H9 (cell line): ENCODE data around the gene CDK15. TPM values are rescaled to one million over a fixed set of nuclear protein-coding genes. Genes with fewer than 3 reads are reported as not detected.

ENCODE experiments used
- DNase-seq: peaks from one replicate; pipeline ENCODE4 v3.0.0-alpha.2; 2017
- H2AFZ ChIP-seq: one replicate; pipeline ENCODE4 v1.6.1; 2013; ENCODE audit warnings: mild to moderate bottlenecking, low read length, control low read depth, moderate library complexity
- H2AK5ac ChIP-seq: 2 replicates; pipeline ENCODE4 v1.6.1; 2013; ENCODE audit warnings: low read length, control low read depth, mixed read lengths; ENCODE audit not compliant: insufficient read length
- H2BK120ac ChIP-seq: one replicate; pipeline ENCODE4 v1.6.1; 2013; ENCODE audit warnings: low read depth, mild to moderate bottlenecking, low read length, control low read depth, inconsistent platforms; ENCODE audit not compliant: poor library complexity, severe bottlenecking
- H2BK12ac ChIP-seq: 2 replicates; pipeline ENCODE4 v1.6.1; 2013; ENCODE audit warnings: low read length, control low read depth, mixed read lengths, low read depth; ENCODE audit not compliant: insufficient read length
- H2BK15ac ChIP-seq: 2 replicates; pipeline ENCODE4 v1.6.1; 2013; ENCODE audit warnings: low read depth, low read length, control low read depth
- H2BK20ac ChIP-seq: one replicate; pipeline ENCODE4 v1.6.1; 2013; ENCODE audit warnings: low read depth, mild to moderate bottlenecking, low read length, control low read depth, inconsistent platforms; ENCODE audit not compliant: poor library complexity, severe bottlenecking
- H2BK5ac ChIP-seq: 2 replicates; pipeline ENCODE4 v1.6.1; 2013; ENCODE audit warnings: low read length, control low read depth, mixed read lengths; ENCODE audit not compliant: insufficient read length
- H3K14ac ChIP-seq: 2 replicates; pipeline ENCODE4 v1.6.1; 2013; ENCODE audit warnings: low read length, control low read depth; ENCODE audit not compliant: insufficient read depth
- H3K18ac ChIP-seq: 2 replicates; pipeline ENCODE4 v1.6.1; 2013; ENCODE audit warnings: low read depth, mild to moderate bottlenecking, mixed read lengths, low read length, control low read depth; ENCODE audit not compliant: insufficient read length
- H3K23ac ChIP-seq: 2 replicates; pipeline ENCODE4 v1.6.1; 2013; ENCODE audit warnings: low read length, control low read depth, mixed read lengths, low read depth; ENCODE audit not compliant: insufficient read length
- H3K23me2 ChIP-seq: 2 replicates; pipeline ENCODE4 v1.6.1; 2013; ENCODE audit warnings: low read depth, mild to moderate bottlenecking, mixed read lengths, low read length, control low read depth; ENCODE audit not compliant: insufficient read length, poor library complexity, severe bottlenecking
- H3K27ac ChIP-seq: 2 replicates; pipeline ENCODE4 v1.5.1; 2013; ENCODE audit warnings: low read length, control low read depth, mixed read lengths, low read depth; ENCODE audit not compliant: insufficient read length
- H3K27me3 ChIP-seq: 2 replicates; pipeline ENCODE4 v1.6.1; 2013; ENCODE audit warnings: low read length, control low read depth, inconsistent platforms; ENCODE audit not compliant: insufficient read depth
- H3K4ac ChIP-seq: 2 replicates; pipeline ENCODE4 v1.6.1; 2013; ENCODE audit warnings: low read depth, mild to moderate bottlenecking, control low read depth, inconsistent platforms, low read length, moderate library complexity
- H3K4me1 ChIP-seq: 2 replicates; pipeline ENCODE4 v1.6.1; 2013; ENCODE audit warnings: low read length, control low read depth, inconsistent platforms; ENCODE audit not compliant: insufficient read depth
- H3K4me2 ChIP-seq: 2 replicates; pipeline ENCODE4 v1.6.1; 2013; ENCODE audit warnings: low read length, control low read depth, mixed read lengths; ENCODE audit not compliant: insufficient read length, insufficient read depth
- H3K56ac ChIP-seq: 2 replicates; pipeline ENCODE4 v1.6.1; 2013; ENCODE audit warnings: low read depth, mild to moderate bottlenecking, mixed read lengths, low read length, control low read depth; ENCODE audit not compliant: insufficient read length
- H3K79me1 ChIP-seq: 2 replicates; pipeline ENCODE4 v1.6.1; 2013; ENCODE audit warnings: low read depth, mild to moderate bottlenecking, moderate library complexity, low read length, control low read depth, inconsistent platforms; ENCODE audit not compliant: insufficient read depth, poor library complexity, severe bottlenecking
- H3K79me2 ChIP-seq: 2 replicates; pipeline ENCODE4 v1.6.1; 2013; ENCODE audit warnings: low read length, control low read depth, inconsistent platforms; ENCODE audit not compliant: insufficient read depth
- H3K9ac ChIP-seq: 2 replicates; pipeline ENCODE4 v1.6.1; 2013; ENCODE audit warnings: low read length, control low read depth, mixed read lengths; ENCODE audit not compliant: insufficient read length; ENCODE audit errors: extremely low read depth
- H3K9me3 ChIP-seq: one replicate; pipeline ENCODE4 v1.6.1; 2013; ENCODE audit warnings: low read depth, low read length, inconsistent platforms; ENCODE audit not compliant: control insufficient read depth
- H3T11ph ChIP-seq: one replicate; pipeline ENCODE4 v1.6.1; 2013; ENCODE audit warnings: mild to moderate bottlenecking, low read length, control low read depth, inconsistent platforms
- H4K20me1 ChIP-seq: one replicate; pipeline ENCODE4 v1.6.1; 2013; ENCODE audit not compliant: control insufficient read depth, insufficient read length, insufficient read depth
- H4K5ac ChIP-seq: 2 replicates; pipeline ENCODE4 v1.6.1; 2013; ENCODE audit warnings: low read depth, mild to moderate bottlenecking, mixed read lengths, low read length, control low read depth; ENCODE audit not compliant: insufficient read length
- H4K8ac ChIP-seq: replicated peaks from 2 replicates; pipeline ENCODE4 v1.6.1; 2013; ENCODE audit warnings: low read length, control low read depth, mixed read lengths, low read depth; ENCODE audit not compliant: insufficient read length
- H4K91ac ChIP-seq: 2 replicates; pipeline ENCODE4 v1.6.1; 2013; ENCODE audit warnings: low read depth, mild to moderate bottlenecking, moderate library complexity, mixed read lengths, low read length, control low read depth; ENCODE audit not compliant: insufficient read length
- H3K27ac Mint-ChIP-seq, 3 experiments: 2 replicates in 2 of 3; 3 replicates in 1 of 3; pipeline ENCODE4 v1.8.0; 2020 to 2021; ENCODE audit warnings: mixed read lengths in 3 of 3, mild to moderate bottlenecking in 1 of 3, moderate library complexity in 1 of 3
- H3K27me3 Mint-ChIP-seq: 2 replicates; pipeline ENCODE4 v1.8.0; 2021; ENCODE audit warnings: low read depth, mild to moderate bottlenecking, moderate library complexity, mixed read lengths
- H3K36me3 Mint-ChIP-seq, 3 experiments: 2 replicates in 2 of 3; 3 replicates in 1 of 3; pipeline ENCODE4 v1.8.0; 2020 to 2021; ENCODE audit warnings: low read depth in 3 of 3, mixed read lengths in 3 of 3; ENCODE audit not compliant: insufficient read depth in 1 of 3
- H3K4me1 Mint-ChIP-seq, 2 experiments: 2 replicates each; pipeline ENCODE4 v1.8.0; 2020; ENCODE audit warnings: mixed read lengths in 2 of 2
- H3K4me3 Mint-ChIP-seq, 2 experiments: 2 replicates in 1 of 2; 3 replicates in 1 of 2; pipeline ENCODE4 v1.8.0; 2020 to 2021; ENCODE audit warnings: mild to moderate bottlenecking in 2 of 2, mixed read lengths in 2 of 2, moderate library complexity in 1 of 2
- H3K9me3 Mint-ChIP-seq, 2 experiments: 2 replicates in 1 of 2; 3 replicates in 1 of 2; pipeline ENCODE4 v1.8.0; 2020; ENCODE audit warnings: mild to moderate bottlenecking in 2 of 2, mixed read lengths in 2 of 2, moderate library complexity in 1 of 2
- CTCF ChIP-seq: fragments of 200-600 bp; sonication (generic); conservative IDR thresholded peaks from 3 replicates; pipeline ENCODE4 v1.8.0; 2021; ENCODE audit warnings: antibody characterized with exemption, mild to moderate bottlenecking
- WGBS: extraction: QIAGEN DNeasy Blood & Tissue Kit; methylation state at CpG from one replicate; pipeline ENCODE4 v1.1.7; 2013; ENCODE audit warnings: missing lambda C conversion rate, low lambda C conversion rate, mixed read lengths; ENCODE audit not compliant: insufficient read length; ENCODE audit errors: extremely low coverage; 5-methylcytosine and 5-hydroxymethylcytosine counted together
- total RNA-seq: library from RNA; stranded (reverse); gene quantifications from 2 replicates; pipeline ENCODE4 v1.2.1, GENCODE V29; 2021

CDK15 gene
- total RNA-seq, 1 experiment from 2014 or later = not detected

- peaks cover 28 to 36% of the 10 kb centered on the region in 2 experiments for H3K4me1 Mint-ChIP-seq
- H4K8ac ChIP-seq = no peak overlapping the region
- no peaks in the 10 kb centered on the region for H3K23me2 ChIP-seq
- DNase-seq = no peak
- no peaks in the 10 kb centered on the region for H4K20me1 ChIP-seq
- no peak overlapping the region for H2BK15ac ChIP-seq
- no peak overlapping the region for H2BK120ac ChIP-seq
- no peak overlapping the region for H4K5ac ChIP-seq
- H3K18ac ChIP-seq = no peak overlapping the region
- H3K4me2 ChIP-seq = no peak overlapping the region
- no peak overlapping the region for H3K27ac Mint-ChIP-seq
- H3K27me3 Mint-ChIP-seq = no peaks in the 10 kb centered on the region
- no peak overlapping the region for H3K23ac ChIP-seq
- no peak overlapping the region for H3T11ph ChIP-seq
- no peak overlapping the region for H2AK5ac ChIP-seq
- H3K56ac ChIP-seq = no peak overlapping the region
- H3K4ac ChIP-seq = no peak overlapping the region
- H3K9me3 ChIP-seq = no peaks in the 10 kb centered on the region
- no peaks in the 10 kb centered on the region for H3K4me1 ChIP-seq
- H3K9ac ChIP-seq = no peak overlapping the region
- no peak for TF ChIP-seq CTCF
- H2AFZ ChIP-seq = no peak overlapping the region
- no peak overlapping the region for H2BK5ac ChIP-seq
- no peak overlapping the region for H4K91ac ChIP-seq
- WGBS = no CpG with 5 or more reads among the region's 4 CpGs
- H3K79me2 ChIP-seq = no peaks in the 10 kb centered on the region
- no peak overlapping the region for H3K4me3 Mint-ChIP-seq
- no peaks in the 10 kb centered on the region for H3K9me3 Mint-ChIP-seq
- no peak overlapping the region for H2BK12ac ChIP-seq
- H3K27me3 ChIP-seq = no peaks in the 10 kb centered on the region
- H3K36me3 Mint-ChIP-seq = no peaks in the 10 kb centered on the region
- H3K27ac ChIP-seq = no peak overlapping the region
- H3K14ac ChIP-seq = no peak overlapping the region
- H2BK20ac ChIP-seq = no peak overlapping the region
- no peaks in the 10 kb centered on the region for H3K79me1 ChIP-seq
Observed at GRCh38 chr2:201916565-201916964, 110.2 kb downstream of the CDK15 start.
